ENCODE data around the gene SUSD2.
"Not testable (repeated sequence)": the region's sequence is repeated elsewhere in the genome, so short reads cannot be mapped to it uniquely, and the experiment has no call there.

SUSD2 gene

GRCh38 chr22:24189249-24190158, 8.2 kb downstream of the SUSD2 start:
- DNase-seq (ENCODE audit: low read depth, low spot score): peak; percentile 83

- DNase-seq (ENCODE audit: low read depth, low spot score): no peak
Observed at GRCh38 chr22:24190159-24190540, 8.9 kb downstream of the SUSD2 start.

DNA sequence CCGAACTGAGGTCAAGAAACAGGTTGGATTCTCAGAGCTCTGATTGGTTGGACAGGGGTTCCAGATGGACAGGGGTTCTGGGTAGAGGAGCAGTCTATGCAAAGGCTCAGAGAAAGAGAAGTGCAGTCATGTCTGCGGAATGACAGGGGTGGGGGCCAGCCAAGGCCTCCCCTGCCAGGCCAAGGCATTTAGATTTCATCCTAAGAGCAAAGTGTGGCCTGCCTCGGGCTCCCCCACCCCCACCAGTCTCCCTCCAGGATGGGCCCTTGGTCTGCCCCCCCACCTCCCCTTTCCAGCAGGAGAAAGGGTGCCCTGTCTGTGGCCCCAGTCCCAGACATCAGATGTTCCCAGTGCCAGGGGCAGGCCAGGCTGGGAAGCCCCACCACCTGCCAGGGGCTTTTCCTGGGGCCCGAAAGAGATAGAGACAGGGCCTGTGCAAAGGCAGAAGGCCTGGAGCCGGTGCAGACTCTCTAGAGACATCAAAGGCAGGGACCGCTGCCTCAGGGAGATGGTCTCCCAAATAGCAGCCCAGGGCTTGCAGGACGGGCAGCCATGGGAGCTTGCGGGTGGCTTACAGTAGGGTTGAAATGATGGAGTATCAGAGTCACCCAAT, 9.4 kb downstream of the SUSD2 start:
- DNase-seq (ENCODE audit: low read depth, low spot score): no peak

- DNase-seq (ENCODE audit: low read depth, low spot score): no peak
Observed at GRCh38 chr22:24191381-24191841, 10.1 kb downstream of the SUSD2 start.

DNA sequence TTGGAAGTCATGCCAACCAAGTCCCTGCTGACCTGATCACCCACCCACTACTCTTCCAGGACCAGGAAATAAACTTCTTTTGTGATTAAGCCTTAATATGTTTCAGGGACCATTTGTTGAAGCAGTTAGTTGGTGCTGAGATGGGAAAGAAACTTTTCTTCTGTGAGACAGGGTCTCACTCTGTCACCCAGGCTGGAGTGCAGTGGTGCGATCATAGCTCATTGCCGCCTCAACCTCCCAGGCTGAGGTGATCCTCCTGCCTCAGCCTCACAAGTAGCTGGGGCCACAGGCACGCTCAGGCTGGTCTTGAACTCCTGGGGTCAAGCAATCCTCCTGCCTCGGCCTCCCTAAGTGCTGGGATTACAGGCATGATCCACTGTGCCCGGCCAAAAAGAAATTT, 10.6 kb downstream of the SUSD2 start:
- no peak for DNase-seq (ENCODE audit: low read depth, low spot score)

DNA sequence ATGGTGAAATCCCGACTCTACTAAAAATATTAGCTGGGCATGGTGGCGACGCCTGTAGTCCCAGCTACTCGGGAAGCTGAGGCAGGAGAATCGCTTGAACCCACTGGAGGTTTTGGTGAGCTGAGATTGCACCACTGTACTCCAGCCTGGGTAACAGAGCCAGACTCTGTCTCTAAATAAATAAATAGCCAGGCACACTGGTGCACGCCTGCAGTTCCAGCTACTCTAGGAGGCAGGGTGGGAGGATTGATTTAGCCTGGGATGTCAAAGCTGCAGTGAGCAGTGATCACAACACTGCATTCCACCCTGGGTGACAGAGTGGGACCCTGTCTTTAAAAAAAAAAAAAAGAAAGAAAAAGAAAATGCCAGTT, 17.4 kb downstream of the SUSD2 start:
- no peak for DNase-seq (ENCODE audit: low read depth, low spot score)

DNA sequence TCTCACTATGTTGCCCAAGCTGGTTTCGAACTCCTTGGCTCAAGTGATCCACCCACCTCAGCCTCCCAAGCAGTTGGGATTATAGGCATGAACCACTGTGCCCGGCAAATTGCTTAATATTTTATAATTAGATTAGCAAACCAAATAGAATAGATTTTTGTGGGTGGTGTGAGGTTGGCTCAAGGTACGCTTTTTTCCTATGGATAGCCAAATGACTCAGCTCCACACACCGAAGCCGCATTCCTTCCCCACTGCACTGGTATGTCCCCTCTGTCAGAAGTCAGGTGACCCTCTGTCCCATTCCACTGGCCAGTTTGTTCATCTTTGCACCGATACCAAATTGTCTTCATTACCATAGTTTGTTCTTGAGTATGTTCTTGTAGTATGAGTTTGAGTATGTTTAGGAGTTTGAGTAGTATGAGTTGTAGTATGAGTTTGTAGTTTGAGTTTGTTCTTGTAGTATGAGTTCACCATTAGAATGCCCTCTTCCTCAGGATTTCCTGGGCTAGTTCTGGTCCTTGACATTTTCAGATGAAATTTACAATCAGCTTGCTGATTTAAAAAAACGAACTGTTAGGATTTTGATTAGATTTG, 19.4 kb downstream of the SUSD2 start:
- peak; percentile 91 for DNase-seq (ENCODE audit: low read depth, low spot score)

- DNase-seq (ENCODE audit: low read depth, low spot score): no peak
Observed at GRCh38 chr22:24201681-24202614, 20.7 kb downstream of the SUSD2 start.

DNA sequence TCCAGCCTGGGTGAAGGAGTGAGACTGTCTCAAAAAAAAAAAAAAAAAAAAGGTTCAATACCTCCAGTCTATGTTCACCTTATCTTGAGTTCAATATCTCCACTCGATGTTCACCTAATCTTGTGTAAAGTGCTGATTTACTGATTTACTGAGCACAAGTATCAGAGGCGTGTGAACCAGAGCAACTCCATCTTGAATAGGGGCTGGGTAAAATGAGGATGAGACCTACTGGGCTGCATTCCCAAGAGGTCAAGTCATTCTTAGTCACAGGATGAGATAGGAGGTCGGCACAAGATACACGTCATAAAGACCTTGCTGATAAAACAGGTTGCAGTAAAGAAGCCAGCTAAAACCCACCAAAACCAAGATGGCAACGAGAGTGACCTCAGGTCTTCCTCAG, 22.6 kb downstream of the SUSD2 start:
- not testable (repeated sequence) for DNase-seq (ENCODE audit: low read depth, low spot score)

DNA sequence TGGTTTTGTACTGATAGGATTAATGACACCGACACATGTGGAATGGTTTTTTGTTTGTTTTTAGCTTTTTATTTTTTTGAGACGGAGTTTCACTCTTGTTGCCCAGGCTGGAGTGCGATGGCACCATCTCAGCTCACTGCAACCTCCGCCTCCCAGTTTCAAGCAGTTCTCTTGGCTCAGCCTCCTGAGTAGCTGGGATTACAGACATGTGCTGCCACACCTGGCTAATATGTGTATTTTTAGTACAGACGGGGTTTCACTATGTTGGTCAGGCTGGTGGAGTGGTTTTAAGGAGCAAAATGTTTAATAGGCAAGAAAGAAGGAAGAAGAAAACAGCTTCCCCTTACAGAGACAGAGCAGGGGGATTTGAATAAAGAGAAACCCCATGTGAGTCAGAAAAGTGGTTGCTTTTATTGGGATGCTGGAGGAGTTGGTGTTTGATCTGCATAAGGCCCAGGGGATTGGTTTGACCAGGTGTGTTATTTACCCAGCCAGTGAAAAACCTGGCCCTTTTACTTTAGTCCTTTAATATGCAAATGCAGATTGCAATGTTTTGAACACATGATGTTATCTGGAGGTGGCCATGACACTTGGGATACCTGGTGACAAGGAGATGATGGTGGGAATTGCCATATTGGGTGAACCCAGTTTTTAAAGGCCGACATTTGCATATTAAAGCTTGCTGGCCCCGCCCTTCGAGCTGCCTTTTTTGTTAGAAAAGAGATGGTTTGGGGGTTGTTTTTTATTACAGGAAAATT, 24.3 kb downstream of the SUSD2 start:
- no peak for DNase-seq (ENCODE audit: low read depth, low spot score)

DNA sequence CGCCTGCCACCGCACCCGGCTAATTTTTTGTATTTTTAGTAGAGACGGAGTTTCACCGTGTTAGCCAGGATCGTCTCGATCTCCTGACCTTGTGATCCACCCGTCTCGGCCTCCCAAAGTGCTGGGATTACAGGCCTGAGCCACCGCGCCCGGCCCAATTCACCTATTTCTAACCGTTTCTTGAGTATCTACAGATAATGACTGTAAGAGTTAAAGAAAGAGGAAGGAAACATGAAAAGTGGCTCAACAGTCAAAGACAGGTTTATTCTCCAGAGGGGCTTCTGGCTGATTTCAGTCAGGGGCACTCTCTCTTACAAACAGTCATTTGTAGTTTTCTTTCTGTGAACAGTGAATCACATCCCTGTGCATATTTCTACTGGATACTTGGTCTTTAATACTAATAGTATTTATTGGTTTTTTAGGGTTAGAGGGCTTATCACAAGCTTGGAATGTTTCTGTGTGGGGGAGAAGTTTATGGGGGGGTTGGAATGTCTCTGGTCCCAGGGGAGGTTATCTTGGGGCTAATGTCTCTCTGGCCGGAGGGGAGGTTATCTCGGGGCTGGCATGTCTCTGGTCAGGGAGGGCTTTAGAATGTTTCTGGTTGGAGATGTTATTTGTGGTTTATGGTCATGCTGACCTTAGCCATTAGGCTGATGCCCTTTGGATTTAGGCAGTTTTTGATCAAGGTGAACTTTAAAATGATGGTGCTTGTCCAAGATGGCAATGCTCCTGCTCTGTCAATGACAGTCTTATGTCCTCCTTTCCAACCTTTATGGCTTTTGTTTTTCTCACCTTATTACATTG, 25.4 kb downstream of the SUSD2 start:
- DNase-seq (ENCODE audit: low read depth, low spot score): peak; percentile 29

- DNase-seq (ENCODE audit: low read depth, low spot score): peak; percentile 21
Observed at GRCh38 chr22:24207264-24208011, 26.2 kb downstream of the SUSD2 start.

- DNase-seq (ENCODE audit: low read depth, low spot score): peak; percentile 93
Observed at GRCh38 chr22:24208012-24208749, 26.9 kb downstream of the SUSD2 start.

- DNase-seq (ENCODE audit: low read depth, low spot score): no peak
Observed at GRCh38 chr22:24209016-24209415, 27.7 kb downstream of the SUSD2 start.

GRCh38 chr22:24209687-24210086, 28.4 kb downstream of the SUSD2 start:
- DNase-seq (ENCODE audit: low read depth, low spot score): peak; percentile 31

DNA sequence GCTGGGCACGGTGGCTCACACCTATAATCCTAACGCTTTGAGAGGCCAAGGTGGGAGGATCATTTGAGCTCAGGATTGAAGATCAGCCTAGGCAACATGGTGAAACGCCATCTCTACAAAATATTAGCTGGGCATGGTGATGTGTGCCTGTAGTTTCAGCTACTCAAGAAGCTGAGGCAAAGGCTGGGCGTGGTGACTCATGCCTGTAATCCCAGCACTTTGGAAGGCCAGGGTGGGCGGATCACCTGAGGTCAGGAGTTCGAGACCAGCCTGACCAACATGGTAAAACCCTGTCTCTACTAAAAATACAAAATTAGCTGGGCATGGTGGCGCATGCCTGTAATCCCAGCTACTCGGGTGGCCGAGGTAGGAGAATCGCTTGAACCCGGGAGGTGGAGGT, 29.1 kb downstream of the SUSD2 start:
- not testable (repeated sequence) for DNase-seq (ENCODE audit: low read depth, low spot score)

GRCh38 chr22:24211716-24212115, 30.4 kb downstream of the SUSD2 start:
- not testable (repeated sequence) for DNase-seq (ENCODE audit: low read depth, low spot score)

DNA sequence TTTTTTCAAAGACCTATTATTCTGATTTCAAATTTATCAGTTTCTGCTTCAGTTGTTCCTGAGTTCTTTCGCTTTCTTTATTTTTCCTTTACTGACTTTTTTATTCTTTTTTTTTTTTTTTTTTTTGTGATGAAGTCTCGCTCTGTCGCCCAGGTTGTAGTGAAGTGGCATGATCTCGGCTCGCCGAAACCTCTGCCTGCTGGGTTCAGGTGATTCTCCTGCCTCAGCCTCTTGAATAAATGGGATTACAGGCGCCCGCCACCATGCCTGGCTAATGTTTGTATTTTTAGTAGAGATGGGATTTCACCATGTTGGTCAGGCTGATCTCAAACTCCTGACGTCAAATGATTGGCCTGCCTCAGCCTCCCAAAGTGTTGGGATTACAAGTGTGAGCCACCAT, 31.8 kb downstream of the SUSD2 start:
- not testable (repeated sequence) for DNase-seq (ENCODE audit: low read depth, low spot score)

Measured in astrocyte of the hippocampus (primary cell).